H1 (cell line): ENCODE data around the gene PINLYP. TPM values are rescaled to one million over a fixed set of nuclear protein-coding genes. Genes with fewer than 3 reads are reported as not detected.

ENCODE experiments used
- CTCF ChIA-PET: fragments of 300-600 bp; sonication (Branson Sonifier 250); formaldehyde crosslinking; loops from one replicate; lab custom pipeline; 2021; ENCODE audit not compliant: partially characterized antibody; lab: Charles Lee
- POLR2A ChIA-PET: fragments of 300-600 bp; sonication (Branson Sonifier 250); formaldehyde crosslinking; loops from one replicate; lab custom pipeline; 2021; ENCODE audit warnings: inconsistent platforms; ENCODE audit not compliant: partially characterized antibody; lab: Charles Lee
- DNase-seq, 2 experiments: peaks; one replicate each; pipeline versions ENCODE4 v3.0.0 to v3.0.0-alpha.2; 2010 to 2022; ENCODE audit warnings: low spot score in 2 of 2, low read depth in 1 of 2, mixed read lengths in 1 of 2
- FAIRE-seq: peaks from 2 replicates; lab custom pipeline; 2011; peaks lifted over from hg19 to GRCh38; lab: Jason Lieb, UNC
- H2AFZ ChIP-seq: 2 replicates; pipeline ENCODE4 v1.8.1; 2012; ENCODE audit warnings: low read length, inconsistent platforms
- H2AK5ac ChIP-seq: 2 replicates; pipeline ENCODE4 v1.6.1; 2013; ENCODE audit warnings: low read depth, low read length
- H2BK120ac ChIP-seq: replicated peaks from 2 replicates; pipeline ENCODE3; 2013; ENCODE audit warnings: low read depth, low read length, inconsistent platforms
- H2BK12ac ChIP-seq: 2 replicates; pipeline ENCODE4 v1.6.1; 2013; ENCODE audit warnings: low read depth, low read length
- H2BK15ac ChIP-seq: 2 replicates; pipeline ENCODE4 v1.6.1; 2013; ENCODE audit warnings: low read length
- H2BK20ac ChIP-seq: 2 replicates; pipeline ENCODE4 v1.6.1; 2013; ENCODE audit warnings: low read length
- H2BK5ac ChIP-seq: 2 replicates; pipeline ENCODE4 v1.6.1; 2013; ENCODE audit warnings: low read depth, low read length
- H3K14ac ChIP-seq: 2 replicates; pipeline ENCODE4 v1.6.1; 2013; ENCODE audit warnings: inconsistent platforms; ENCODE audit not compliant: insufficient read length
- H3K18ac ChIP-seq: 2 replicates; pipeline ENCODE4 v1.6.1; 2013; ENCODE audit warnings: low read length; ENCODE audit errors: extremely low read depth
- H3K23ac ChIP-seq: 2 replicates; pipeline ENCODE4 v1.6.1; 2013; ENCODE audit warnings: inconsistent platforms; ENCODE audit not compliant: insufficient read length
- H3K23me2 ChIP-seq: 2 replicates; pipeline ENCODE4 v1.6.1; 2013; ENCODE audit warnings: low read depth, low read length
- H3K27ac ChIP-seq: 2 replicates; pipeline ENCODE4 v1.6.1; 2011; ENCODE audit warnings: low read depth, low read length, inconsistent platforms
- H3K27me3 ChIP-seq, 4 experiments: replicated peaks in 1 of 4; 1 replicate in 1 of 4; 2 replicates in 3 of 4; pipeline versions ENCODE4 v1.6.1 to v1.8.1; 2011 to 2013; ENCODE audit warnings: low read length in 3 of 4, mild to moderate bottlenecking in 3 of 4, inconsistent platforms in 2 of 4, mixed read lengths in 2 of 4, moderate library complexity in 1 of 4; ENCODE audit not compliant: control insufficient read depth in 3 of 4, insufficient read depth in 3 of 4; ENCODE audit errors: extremely low read depth in 1 of 4
- H3K36me3 ChIP-seq, 4 experiments: 2 replicates each; pipeline versions ENCODE4 v1.6.1 to v1.8.1; 2011 to 2013; ENCODE audit warnings: mild to moderate bottlenecking in 4 of 4, low read length in 3 of 4, moderate library complexity in 2 of 4, control low read depth in 1 of 4, inconsistent platforms in 1 of 4; ENCODE audit not compliant: insufficient read depth in 4 of 4, control insufficient read depth in 2 of 4
- H3K4ac ChIP-seq: replicated peaks from 2 replicates; pipeline ENCODE3; 2013; ENCODE audit warnings: low read length, low read depth, mixed read lengths, inconsistent platforms; ENCODE audit not compliant: insufficient read length
- H3K4me1 ChIP-seq, 4 experiments: replicated peaks in 1 of 4; 1 replicate in 1 of 4; 2 replicates in 3 of 4; pipeline versions ENCODE4 v1.6.1 to v1.8.1; 2011 to 2013; ENCODE audit warnings: low read length in 3 of 4, inconsistent platforms in 2 of 4, mixed read lengths in 1 of 4; ENCODE audit not compliant: insufficient read depth in 4 of 4, control insufficient read depth in 3 of 4
- H3K4me2 ChIP-seq, 2 experiments: 2 replicates each; pipeline versions ENCODE4 v1.6.1 to v1.8.1; 2011 to 2013; ENCODE audit warnings: low read depth in 2 of 2, low read length in 2 of 2, control low read depth in 1 of 2, inconsistent platforms in 1 of 2, mild to moderate bottlenecking in 1 of 2; ENCODE audit not compliant: insufficient read depth in 1 of 2
- H3K4me3 ChIP-seq, 4 experiments: fragments of 200-600, 300-600 bp in 1 of 4; sonication (generic), shearing (Covaris generic), sonication (Bioruptor Twin) in 1 of 4; 2 replicates each; pipeline versions ENCODE4 v1.5.1 to v1.8.1; 2011 to 2016; ENCODE audit warnings: low read length in 4 of 4, low read depth in 3 of 4, control low read depth in 2 of 4, inconsistent platforms in 2 of 4, mild to moderate bottlenecking in 2 of 4, mixed read lengths in 1 of 4, moderate library complexity in 1 of 4; ENCODE audit not compliant: insufficient read depth in 2 of 4; ENCODE audit errors: extremely low read depth in 1 of 4
- H3K56ac ChIP-seq: replicated peaks from 2 replicates; pipeline ENCODE3; 2013; ENCODE audit warnings: low read depth, mild to moderate bottlenecking, mixed read lengths, low read length, inconsistent platforms; ENCODE audit not compliant: insufficient read length
- H3K79me1 ChIP-seq: 2 replicates; pipeline ENCODE4 v1.6.1; 2013; ENCODE audit warnings: low read depth, low read length, control low read depth
- H3K79me2 ChIP-seq, 2 experiments: 2 replicates each; pipeline versions ENCODE4 v1.6.1 to v1.8.1; 2012 to 2013; ENCODE audit warnings: low read length in 2 of 2, mild to moderate bottlenecking in 2 of 2, inconsistent platforms in 1 of 2; ENCODE audit not compliant: insufficient read depth in 2 of 2, control insufficient read depth in 1 of 2
- H3K9ac ChIP-seq, 4 experiments: replicated peaks in 1 of 4; 1 replicate in 1 of 4; 2 replicates in 3 of 4; pipeline versions ENCODE4 v1.6.1 to v1.8.1; 2011 to 2013; ENCODE audit warnings: low read depth in 3 of 4, low read length in 3 of 4, control low read depth in 2 of 4, mild to moderate bottlenecking in 2 of 4, moderate library complexity in 2 of 4, inconsistent platforms in 1 of 4; ENCODE audit errors: extremely low read depth in 1 of 4
- H3K9me3 ChIP-seq, 2 experiments: 2 replicates each; pipeline versions ENCODE4 v1.6.1 to v1.8.1; 2012 to 2013; ENCODE audit warnings: mild to moderate bottlenecking in 2 of 2, moderate library complexity in 2 of 2, control low read depth in 1 of 2, inconsistent platforms in 1 of 2, low read depth in 1 of 2, low read length in 1 of 2, mixed read lengths in 1 of 2; ENCODE audit not compliant: insufficient read depth in 2 of 2
- H4K20me1 ChIP-seq, 2 experiments: replicated peaks in 1 of 2; 2 replicates each; pipeline versions ENCODE3 to v1.8.1; 2011 to 2013; ENCODE audit warnings: inconsistent platforms in 2 of 2, low read length in 2 of 2, mild to moderate bottlenecking in 1 of 2; ENCODE audit not compliant: insufficient read depth in 2 of 2, control insufficient read depth in 1 of 2
- H4K5ac ChIP-seq: 2 replicates; pipeline ENCODE4 v1.6.1; 2013; ENCODE audit warnings: low read length, low read depth, mixed read lengths, inconsistent platforms; ENCODE audit not compliant: insufficient read length
- H4K8ac ChIP-seq: 2 replicates; pipeline ENCODE4 v1.8.0; 2013; ENCODE audit warnings: mild to moderate bottlenecking, moderate library complexity, low read length, inconsistent platforms; ENCODE audit not compliant: insufficient read depth; ENCODE audit errors: extremely low read depth
- H4K91ac ChIP-seq: replicated peaks from 2 replicates; pipeline ENCODE3; 2013; ENCODE audit warnings: low read length, mixed read lengths, inconsistent platforms; ENCODE audit not compliant: insufficient read length
- SRF ChIP-seq: IDR thresholded peaks from 2 replicates; pipeline ENCODE4 v1.6.1; 2011; ENCODE audit warnings: mild to moderate bottlenecking, low read depth, low read length, moderate library complexity
- WGBS, 2 experiments: shearing (Covaris generic) in 1 of 2; methylation state at CpG; one replicate each; pipeline versions ENCODE4 v1.1.6 to v1.1.7; 2013 to 2015; ENCODE audit warnings: low lambda C conversion rate in 2 of 2, mixed read lengths in 2 of 2, inconsistent platforms in 1 of 2, low coverage in 1 of 2, missing lambda C conversion rate in 1 of 2; ENCODE audit not compliant: insufficient replicate concordance in 2 of 2, insufficient coverage in 1 of 2, insufficient read length in 1 of 2; ENCODE audit errors: extremely low coverage in 1 of 2, missing lambda C conversion rate in 1 of 2; 5-methylcytosine and 5-hydroxymethylcytosine counted together
- polyA plus RNA-seq, 7 experiments: library from polyadenylated mRNA; depleted of rRNA in 3 of 7; stranded (reverse) in 5 of 7; unstranded in 2 of 7; fragments of >200 nt in 5 of 7; fragments of 200-250 nt in 2 of 7; gene quantifications; 1 replicate in 5 of 7; 2 replicates in 1 of 7; 4 replicates in 1 of 7; pipeline versions ENCODE4 v1.2.1 to v1.2.3, GENCODE V29; 2011 to 2013; ENCODE audit warnings: missing spikeins in 2 of 7, mixed read lengths in 2 of 7
- total RNA-seq: library from RNA; stranded (reverse); fragmentation: NEBNext Ultra II Directional; extraction: Animal tissue kit (Norgen Biotek cat#: 25700); gene quantifications from 2 replicates; pipeline ENCODE4 v1.2.1, GENCODE V29; 2021
- TF ChIP-seq, protein P1 (sequence below), 3 experiments: IDR thresholded peaks; 1 replicate in 2 of 3; 2 replicates in 1 of 3; pipeline versions ENCODE4 v1.5.1 to v1.6.1; 2011; ENCODE audit warnings: low read length in 3 of 3, mild to moderate bottlenecking in 3 of 3, inconsistent platforms in 2 of 3, low read depth in 1 of 3, moderate library complexity in 1 of 3; ENCODE audit not compliant: insufficient read depth in 1 of 3; ENCODE audit errors: control extremely low read depth in 1 of 3

PINLYP gene
- total and polyA plus RNA-seq, 2 of the 8 experiments (the other 6 are each of a cell fraction or from before 2014, with no cell fraction given), result 7.5 to 31.3 TPM

DNA sequence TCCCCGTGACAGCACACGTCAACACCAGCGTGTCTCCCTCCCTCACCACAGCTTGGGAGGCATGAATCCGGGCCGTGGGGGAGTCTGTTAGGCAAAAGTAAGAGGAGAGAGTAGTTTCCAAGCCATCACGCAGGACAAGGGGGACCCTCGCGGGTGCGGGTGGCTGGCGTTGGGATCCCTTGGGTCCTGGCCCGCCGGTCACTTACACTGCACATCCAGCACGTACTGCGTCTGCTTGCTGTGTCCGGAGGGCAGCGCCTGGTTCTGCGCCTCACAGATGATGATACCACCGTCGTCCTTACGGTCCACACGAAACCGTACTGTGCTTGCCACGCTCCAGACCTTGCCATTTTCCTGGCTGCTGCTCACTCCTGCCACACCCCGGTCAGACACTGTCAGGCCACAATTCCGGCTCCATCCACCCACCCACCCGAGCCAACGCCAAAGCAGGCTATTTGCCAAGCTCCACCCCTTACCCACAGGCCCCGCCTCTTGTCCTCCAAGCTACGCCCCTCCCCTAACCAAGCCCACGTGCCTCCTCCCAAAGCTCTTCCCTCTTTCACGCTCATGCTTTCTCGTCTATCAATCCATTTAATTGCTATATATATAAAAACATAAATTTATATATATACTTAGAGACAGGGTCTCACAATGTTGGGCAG is 50.4 kb downstream of the PINLYP start:
- no peak overlapping the region for H3K4me3 ChIP-seq
- H4K8ac ChIP-seq, result no peak overlapping the region
- no peak for FAIRE-seq
- H3K18ac ChIP-seq, result no peak overlapping the region
- no peak overlapping the region for H3K9ac ChIP-seq
- H2AK5ac ChIP-seq, result 0 out of 2 replicates have a peak overlapping the region, but pooled peaks have one; percentile 26
- TF ChIP-seq SRF, result no peak
- TF ChIP-seq, protein P1, sequence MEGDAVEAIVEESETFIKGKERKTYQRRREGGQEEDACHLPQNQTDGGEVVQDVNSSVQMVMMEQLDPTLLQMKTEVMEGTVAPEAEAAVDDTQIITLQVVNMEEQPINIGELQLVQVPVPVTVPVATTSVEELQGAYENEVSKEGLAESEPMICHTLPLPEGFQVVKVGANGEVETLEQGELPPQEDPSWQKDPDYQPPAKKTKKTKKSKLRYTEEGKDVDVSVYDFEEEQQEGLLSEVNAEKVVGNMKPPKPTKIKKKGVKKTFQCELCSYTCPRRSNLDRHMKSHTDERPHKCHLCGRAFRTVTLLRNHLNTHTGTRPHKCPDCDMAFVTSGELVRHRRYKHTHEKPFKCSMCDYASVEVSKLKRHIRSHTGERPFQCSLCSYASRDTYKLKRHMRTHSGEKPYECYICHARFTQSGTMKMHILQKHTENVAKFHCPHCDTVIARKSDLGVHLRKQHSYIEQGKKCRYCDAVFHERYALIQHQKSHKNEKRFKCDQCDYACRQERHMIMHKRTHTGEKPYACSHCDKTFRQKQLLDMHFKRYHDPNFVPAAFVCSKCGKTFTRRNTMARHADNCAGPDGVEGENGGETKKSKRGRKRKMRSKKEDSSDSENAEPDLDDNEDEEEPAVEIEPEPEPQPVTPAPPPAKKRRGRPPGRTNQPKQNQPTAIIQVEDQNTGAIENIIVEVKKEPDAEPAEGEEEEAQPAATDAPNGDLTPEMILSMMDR (IDR thresholded peaks at IDR 0.05; ENCODE audit: control extremely low read depth in 1 of 3, insufficient read depth in 1 of 3, low read depth in 1 of 3, low read length in 3 of 3), result peak in 2 of 3 experiments; percentile 15 to 39; a peak in 3 of 4 replicates
- H3K9me3 ChIP-seq, result no peaks in the 10 kb centered on the region
- no peaks in the 10 kb centered on the region; the same call in 1 of the 2 replicates for H3K23me2 ChIP-seq
- H3K23ac ChIP-seq, result no peak overlapping the region
- H3K4me2 ChIP-seq, result no peak overlapping the region
- no peak overlapping the region for H2BK20ac ChIP-seq
- CTCF ChIA-PET, result interaction anchor here (0.5 to 3.8 kb wide), 30 partner anchors 9 to 150 kb away, joined by 3 to 30 read pairs (median 4); partner anchors contain the start of genes IRGQ, SRRM5 and ZNF576
- peak overlapping the region; percentile 66; the same call in 1 of the 2 replicates for H2BK5ac ChIP-seq
- no peak overlapping the region for H4K5ac ChIP-seq
- H3K14ac ChIP-seq, result no peak overlapping the region
- H3K4ac ChIP-seq, result no peak overlapping the region
- H2BK15ac ChIP-seq, result 0 out of 2 replicates have a peak overlapping the region, but pooled peaks have one; percentile 61
- H4K20me1 ChIP-seq, result peaks cover 1 to 4% of the 10 kb centered on the region in 2 experiments
- H4K91ac ChIP-seq, result no peak overlapping the region
- H2BK12ac ChIP-seq, result peak overlapping the region; percentile 60; the same call in 1 of the 2 replicates
- POLR2A ChIA-PET, result interaction anchor here (1.3 to 1.4 kb wide), 2 partner anchors 9 to 31 kb away, joined by 3 to 9 read pairs; no protein-coding TSS in a partner anchor
- 88% methylated on average over 32 of the region's 32 CpGs; no CpG with 5 or more reads in 1 of the 2 experiments for WGBS, 2 experiments
- H3K27ac ChIP-seq, result no peak overlapping the region
- H3K4me1 ChIP-seq, result peaks cover 0 to 6% (median 3%) of the 10 kb centered on the region in 4 experiments; a peak in 2 of 7 replicates
- H3K79me2 ChIP-seq, result no peaks in the 10 kb centered on the region; a peak in 1 of 4 replicates
- no peaks in the 10 kb centered on the region for H3K79me1 ChIP-seq
- no peaks in the 10 kb centered on the region for H3K27me3 ChIP-seq
- no peak overlapping the region for H2AFZ ChIP-seq
- no peaks in the 10 kb centered on the region; a peak in 2 of 8 replicates for H3K36me3 ChIP-seq
- no peak overlapping the region for H2BK120ac ChIP-seq
- peak in 1 of 2 experiments; percentile 79 for DNase-seq
- no peak overlapping the region for H3K56ac ChIP-seq
